ENCODE results near the gene ZNF33B. TPM values are rescaled to one million over a fixed set of nuclear protein-coding genes. Genes with fewer than 3 reads are reported as not detected.
A peak's percentile ranks its signal among the peaks of the same experiment; 100 is the strongest.

The ZNF33B gene
- total and polyA plus RNA-seq, 8 donors = 21.0 to 46.9 (median 36.8) TPM

GRCh38 chr10:42637648-42638054, 719 bp downstream of the ZNF33B start:
- Histone ChIP-seq H3K4me3 (peak overlapping the region; percentile 75 to 87), H3K9me3 (no peaks in the 10 kb centered on the region), H3K27ac (peak overlapping the region; percentile 98), H3K27me3 (no peaks in the 10 kb centered on the region), H3K4me1 (peaks cover 0 to 10% of the 10 kb centered on the region in 2 donors), H3K36me3 (peaks cover 0 to 23% of the 10 kb centered on the region in 2 donors)
- TF ChIP-seq CTCF (IDR thresholded peaks at IDR 0.05) = no peak
- ATAC-seq (peak; percentile 6), DNase-seq (no peak)
- intact Hi-C loops (cut with DNase I) = no loop called here

GRCh38 chr10:42637142-42637541, 1.2 kb downstream of the ZNF33B start:
- H3K4me3 ChIP-seq = peak overlapping the region; percentile 75 to 87
- DNase-seq (no peak), ATAC-seq (no peak)
- no peaks in the 10 kb centered on the region for H3K9me3 ChIP-seq
- no peak for TF ChIP-seq CTCF (IDR thresholded peaks at IDR 0.05)
- H3K27me3 ChIP-seq = no peaks in the 10 kb centered on the region
- intact Hi-C loops (cut with DNase I) = no loop called here
- H3K4me1 ChIP-seq = peaks cover 0 to 10% of the 10 kb centered on the region in 2 donors
- peaks cover 0 to 28% of the 10 kb centered on the region in 2 donors for H3K36me3 ChIP-seq
- peak overlapping the region in 1 of 2 donors; percentile 98 for H3K27ac ChIP-seq

GRCh38 chr10:42635098-42635497, 3.3 kb downstream of the ZNF33B start:
- ATAC-seq = no peak
- Histone ChIP-seq H3K27me3 (no peaks in the 10 kb centered on the region), H3K4me1 (peaks cover 0 to 10% of the 10 kb centered on the region in 2 donors), H3K4me3 (no peak overlapping the region), H3K36me3 (peaks cover 0 to 49% of the 10 kb centered on the region in 2 donors), H3K27ac (no peak overlapping the region), H3K9me3 (no peaks in the 10 kb centered on the region)
- no peak for TF ChIP-seq CTCF (IDR thresholded peaks at IDR 0.05)
- DNase-seq = no peak
- intact Hi-C loops (cut with DNase I) = no loop called here

- TF ChIP-seq CTCF (IDR thresholded peaks at IDR 0.05) = no peak
- H3K27me3 ChIP-seq = no peaks in the 10 kb centered on the region
- H3K4me1 ChIP-seq = peaks cover 0 to 3% of the 10 kb centered on the region in 2 donors
- H3K9me3 ChIP-seq = no peaks in the 10 kb centered on the region
- ATAC-seq = no peak
- H3K36me3 ChIP-seq = peaks cover 0 to 73% of the 10 kb centered on the region in 2 donors
- H3K4me3 ChIP-seq = no peak overlapping the region
- no peak overlapping the region for H3K27ac ChIP-seq
- no peak for DNase-seq
- intact Hi-C loops (cut with DNase I) = no loop called here
These were observed 5.8 kb downstream of the ZNF33B start for GRCh38 chr10:42632564-42632963.

DNA sequence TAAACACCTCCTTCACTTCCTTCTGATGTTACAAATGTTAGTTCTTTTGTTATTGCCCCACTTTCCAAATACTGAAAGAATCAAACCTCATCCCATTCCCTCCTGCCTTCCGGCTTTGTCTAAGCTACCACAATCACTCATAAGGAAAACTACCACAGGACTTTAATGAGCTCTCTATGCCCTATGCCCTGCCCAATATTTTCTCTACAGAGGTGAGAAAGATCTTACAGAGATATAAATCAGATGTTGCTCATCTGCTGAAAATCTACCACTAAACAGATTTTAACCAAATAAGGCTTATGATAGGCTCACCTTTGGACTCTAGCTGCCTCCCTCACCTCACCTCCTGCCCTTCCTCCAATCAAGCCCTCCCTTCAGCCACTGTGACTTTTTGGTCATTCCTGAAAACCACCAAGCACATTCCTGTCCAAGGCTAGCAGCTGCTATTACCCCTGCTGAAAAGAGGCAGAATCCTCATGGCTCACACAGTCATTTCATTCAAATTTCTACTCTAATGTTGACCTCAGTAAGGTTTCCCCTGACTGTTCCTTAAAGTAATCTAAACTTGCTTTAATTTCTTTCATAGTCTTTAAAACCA, 7.7 kb downstream of the ZNF33B start:
- Histone ChIP-seq H3K27ac (no peak overlapping the region), H3K27me3 (no peaks in the 10 kb centered on the region), H3K4me1 (no peaks in the 10 kb centered on the region), H3K36me3 (peaks cover 0 to 91% of the 10 kb centered on the region in 2 donors), H3K9me3 (no peaks in the 10 kb centered on the region), H3K4me3 (no peak overlapping the region)
- intact Hi-C loops (cut with DNase I) = no loop called here
- ATAC-seq (no peak), DNase-seq (no peak)
- TF ChIP-seq CTCF (IDR thresholded peaks at IDR 0.05) = no peak

All from left lung (tissue), 10 donors.